Skeletal muscle tissue (tissue), 4 donors: Measurements from ENCODE around the gene CX3CL1. TPM values are rescaled to one million over a fixed set of nuclear protein-coding genes. Genes with fewer than 3 reads are reported as not detected.

Experiments used
- H3K27ac ChIP-seq: one replicate; pipeline ENCODE4 v1.7.0; 2013; ENCODE audit warnings: mild to moderate bottlenecking, low read depth, low read length, inconsistent platforms
- H3K27me3 ChIP-seq, 3 donors: one replicate each; pipeline ENCODE4 v1.7.0; 2013; ENCODE audit warnings: low read length in 3 of 3; ENCODE audit not compliant: control insufficient read depth in 3 of 3, insufficient read depth in 3 of 3
- H3K36me3 ChIP-seq, 3 donors: one replicate each; pipeline ENCODE4 v1.7.0; 2013; ENCODE audit warnings: low read length in 3 of 3; ENCODE audit not compliant: control insufficient read depth in 3 of 3, insufficient read depth in 3 of 3
- H3K4me1 ChIP-seq, 3 donors: one replicate each; pipeline ENCODE4 v1.7.0; 2013; ENCODE audit warnings: low read length in 3 of 3, mild to moderate bottlenecking in 3 of 3; ENCODE audit not compliant: control insufficient read depth in 3 of 3, insufficient read depth in 3 of 3
- H3K4me3 ChIP-seq, 3 donors: one replicate each; pipeline ENCODE4 v1.7.0; 2013; ENCODE audit warnings: low read length in 3 of 3
- H3K9ac ChIP-seq, 3 donors: one replicate each; pipeline ENCODE4 v1.7.0; 2013; ENCODE audit warnings: low read length in 3 of 3, mild to moderate bottlenecking in 3 of 3, moderate library complexity in 2 of 3, low read depth in 1 of 3
- H3K9me3 ChIP-seq, 3 donors: one replicate each; pipeline ENCODE4 v1.7.0; 2013; ENCODE audit warnings: low read length in 3 of 3; ENCODE audit not compliant: control insufficient read depth in 3 of 3
- total RNA-seq: library from RNA; depleted of rRNA; stranded (reverse); fragments of >200 nt; gene quantifications from one replicate; pipeline ENCODE4 v1.2.3, GENCODE V29; 2014
- donor health status: Osteomylitis.

CX3CL1 gene
- total RNA-seq, 1 donor from 2014 or later, result 0.52 TPM

DNA sequence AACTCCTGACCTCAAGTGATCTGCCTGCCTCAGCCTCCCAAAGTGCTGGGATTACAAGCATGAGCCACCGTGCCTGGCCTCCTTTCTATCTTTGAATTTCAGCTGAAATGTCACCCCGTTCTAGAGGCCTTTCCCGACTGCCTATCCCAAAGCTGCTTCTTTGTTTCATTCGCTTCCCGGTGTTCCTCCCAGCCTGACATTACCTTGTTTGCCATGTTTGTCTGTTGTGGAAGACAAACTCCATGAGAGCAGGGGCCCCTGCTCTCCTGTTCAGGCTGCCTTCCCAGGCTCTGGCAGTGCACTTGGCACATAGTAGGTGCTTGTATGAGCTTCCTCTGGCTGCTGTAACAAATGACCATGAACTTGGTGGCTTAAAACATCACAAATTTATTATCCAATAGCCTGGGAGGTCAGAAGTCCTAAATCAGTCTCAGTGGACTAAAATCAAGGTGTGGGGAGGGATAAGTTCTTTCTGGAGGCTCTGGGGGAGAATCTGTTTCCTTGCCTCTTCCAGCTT is 16.3 kb upstream of the CX3CL1 start:
- Histone ChIP-seq H3K36me3 (no peaks in the 10 kb centered on the region), H3K27me3 (peaks cover 0 to 2% (median 0%) of the 10 kb centered on the region in 3 donors), H3K9ac (no peak overlapping the region), H3K27ac (no peak overlapping the region), H3K9me3 (no peaks in the 10 kb centered on the region), H3K4me1 (no peaks in the 10 kb centered on the region), H3K4me3 (no peak overlapping the region)

DNA sequence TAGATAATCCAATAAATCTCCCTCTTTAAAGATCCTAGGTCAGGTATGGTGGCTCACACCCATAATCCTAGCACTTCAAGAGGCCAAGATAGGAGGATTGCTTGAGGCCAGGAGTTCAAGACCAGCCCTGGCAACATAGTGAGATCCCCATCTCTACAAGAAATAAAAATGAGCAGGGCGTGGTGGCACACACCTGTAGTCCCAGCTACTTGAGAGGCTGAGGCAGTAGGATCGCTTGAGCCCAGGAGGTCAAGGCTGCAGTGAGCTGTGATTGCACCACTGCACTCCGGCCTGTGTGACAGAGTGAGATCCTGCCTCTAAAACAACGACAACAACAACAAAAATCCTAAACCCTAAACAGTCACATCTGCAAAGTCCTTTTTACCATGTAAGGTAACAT is 15.7 kb upstream of the CX3CL1 start:
- H3K9ac ChIP-seq, result no peak overlapping the region
- no peak overlapping the region for H3K27ac ChIP-seq
- H3K4me1 ChIP-seq, result no peaks in the 10 kb centered on the region
- H3K9me3 ChIP-seq, result no peaks in the 10 kb centered on the region
- no peak overlapping the region for H3K4me3 ChIP-seq
- H3K36me3 ChIP-seq, result no peaks in the 10 kb centered on the region
- peaks cover 0 to 2% (median 0%) of the 10 kb centered on the region in 3 donors for H3K27me3 ChIP-seq

DNA sequence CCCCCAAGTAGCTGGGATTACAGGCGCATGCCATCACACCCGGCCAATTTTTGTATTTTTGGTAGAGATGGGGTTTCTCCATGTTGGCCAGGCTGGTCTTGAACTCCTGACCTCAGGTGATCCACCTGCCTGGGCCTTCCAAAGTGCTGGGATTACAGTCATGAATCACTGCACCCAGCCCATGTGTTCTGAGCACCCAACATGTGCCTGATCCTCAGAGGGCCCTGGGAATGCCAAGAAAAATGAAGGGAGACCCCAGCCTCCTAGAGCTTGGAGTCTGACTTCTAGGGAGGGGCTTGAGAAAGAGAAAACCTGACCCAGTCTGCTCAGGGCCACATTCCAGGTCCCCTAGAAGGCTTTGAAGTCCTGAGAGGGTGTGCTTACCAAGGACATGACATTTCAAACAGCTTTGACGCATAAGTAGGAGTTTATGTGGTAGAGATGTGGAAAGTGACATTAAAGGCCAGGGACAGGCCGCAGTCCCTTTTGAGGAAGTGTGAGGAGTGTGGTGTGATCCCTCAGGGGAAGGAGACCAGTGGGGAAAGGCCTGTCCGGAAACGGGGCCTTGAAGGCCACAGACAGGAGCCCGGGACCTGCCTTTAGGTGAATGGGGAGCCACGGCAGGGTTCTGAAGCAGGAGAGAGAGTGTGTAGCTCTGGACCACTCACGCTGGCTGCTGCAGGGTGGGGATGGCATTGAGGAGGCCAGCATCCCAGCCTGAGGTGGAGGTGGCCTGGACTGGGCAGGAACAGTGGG is 14.8 kb upstream of the CX3CL1 start:
- H3K9ac ChIP-seq, result no peak overlapping the region
- H3K4me3 ChIP-seq, result no peak overlapping the region
- H3K9me3 ChIP-seq, result no peaks in the 10 kb centered on the region
- H3K27ac ChIP-seq, result no peak overlapping the region
- peaks cover 0 to 2% (median 0%) of the 10 kb centered on the region in 3 donors for H3K27me3 ChIP-seq
- H3K36me3 ChIP-seq, result no peaks in the 10 kb centered on the region
- H3K4me1 ChIP-seq, result no peaks in the 10 kb centered on the region

DNA sequence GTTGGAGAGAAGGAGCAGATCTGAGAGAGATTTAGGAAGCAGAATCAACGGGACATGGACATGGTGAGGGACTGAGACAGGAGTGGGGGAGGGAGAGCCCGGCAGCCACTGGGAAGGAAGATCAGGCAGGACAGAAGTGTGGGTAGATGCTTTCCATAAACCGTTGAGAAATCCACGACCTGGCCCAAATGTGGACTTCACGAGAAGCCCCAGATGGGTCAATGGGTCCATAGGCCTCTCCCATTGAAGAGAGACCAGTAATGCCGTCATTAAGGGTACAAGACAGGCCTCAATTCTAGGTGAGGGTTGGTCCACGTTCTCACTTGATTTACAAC is 14.2 kb upstream of the CX3CL1 start:
- Histone ChIP-seq H3K9me3 (no peaks in the 10 kb centered on the region), H3K36me3 (no peaks in the 10 kb centered on the region)

DNA sequence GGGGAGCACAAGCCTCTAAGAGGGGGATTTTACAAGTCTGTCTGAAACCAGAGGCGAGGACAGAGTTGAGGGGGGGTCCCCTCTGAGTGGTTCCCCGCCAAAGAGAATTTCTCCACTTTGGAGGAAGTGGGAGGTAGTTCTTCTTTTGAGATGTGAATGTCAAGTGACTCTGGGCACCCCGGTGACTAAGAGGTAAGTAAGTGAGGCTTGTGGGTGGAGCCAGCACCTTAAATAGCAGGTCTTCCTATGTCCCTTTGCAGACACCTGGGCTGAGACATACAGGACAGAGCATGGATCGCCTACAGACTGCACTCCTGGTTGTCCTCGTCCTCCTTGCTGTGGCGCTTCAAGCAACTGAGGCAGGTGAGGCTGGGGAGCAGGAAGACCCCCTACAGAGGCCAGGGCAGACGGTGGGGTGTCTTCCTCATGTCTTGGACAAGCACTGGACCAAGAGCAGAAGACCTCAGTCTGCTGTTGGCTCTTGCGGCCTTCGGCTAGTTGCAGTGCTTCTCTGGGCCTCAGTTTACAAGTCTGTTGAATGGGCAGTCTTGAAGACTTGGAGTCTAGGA is 13.7 kb upstream of the CX3CL1 start, which contains the start of gene CCL22:
TSS of gene CCL22 (plus strand) at position 257 of the 569 bp plus-strand sequence. CDS start at position 291, 34 bp downstream.
- Histone ChIP-seq H3K27me3 (peaks cover 0 to 4% (median 0%) of the 10 kb centered on the region in 3 donors), H3K9ac (no peak within 1 kb of the TSS), H3K9me3 (no peaks in the 10 kb centered on the region)

More for the DNA sequence above, 14.2 kb upstream of the CX3CL1 start:
- no peaks in the 10 kb centered on the region for H3K4me1 ChIP-seq
- no peak overlapping the region for H3K27ac ChIP-seq
- peaks cover 0 to 2% (median 0%) of the 10 kb centered on the region in 3 donors for H3K27me3 ChIP-seq
- H3K4me3 ChIP-seq, result no peak overlapping the region
- no peak overlapping the region for H3K9ac ChIP-seq

DNA sequence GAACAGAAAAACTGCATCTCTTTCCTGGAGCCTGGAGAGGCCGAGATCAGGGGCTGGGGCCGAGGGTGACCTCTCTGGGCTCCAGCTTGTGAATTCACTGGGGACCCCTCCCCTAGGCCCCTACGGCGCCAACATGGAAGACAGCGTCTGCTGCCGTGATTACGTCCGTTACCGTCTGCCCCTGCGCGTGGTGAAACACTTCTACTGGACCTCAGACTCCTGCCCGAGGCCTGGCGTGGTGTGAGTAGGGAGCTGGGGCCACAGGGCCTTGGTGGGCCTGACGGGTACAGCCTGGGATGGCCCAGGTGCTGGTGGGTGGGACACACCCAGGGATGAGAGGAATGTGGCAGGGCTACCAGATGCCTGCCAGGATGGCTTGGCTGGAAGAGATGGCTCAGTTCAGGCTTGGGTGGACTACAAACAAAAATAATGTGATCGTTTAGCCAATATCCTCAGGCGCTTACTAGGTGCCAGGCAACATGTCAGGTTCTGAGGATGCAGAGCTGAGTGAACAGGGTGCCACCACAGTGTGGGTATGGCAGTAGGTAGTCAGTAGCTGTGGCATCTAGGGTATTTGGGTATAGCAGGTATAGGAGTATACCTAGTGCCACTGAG is 11.9 kb upstream of the CX3CL1 start:
- Histone ChIP-seq H3K4me1 (no peaks in the 10 kb centered on the region), H3K27ac (no peak overlapping the region), H3K4me3 (no peak overlapping the region), H3K27me3 (peaks cover 0 to 6% (median 0%) of the 10 kb centered on the region in 3 donors), H3K9me3 (no peaks in the 10 kb centered on the region), H3K9ac (no peak overlapping the region), H3K36me3 (no peaks in the 10 kb centered on the region)

More for the DNA sequence above, 13.7 kb upstream of the CX3CL1 start, which contains the start of gene CCL22:
- Histone ChIP-seq H3K27ac (no peak within 1 kb of the TSS), H3K4me3 (no peak within 1 kb of the TSS), H3K4me1 (no peaks in the 10 kb centered on the region), H3K36me3 (no peaks in the 10 kb centered on the region)

DNA sequence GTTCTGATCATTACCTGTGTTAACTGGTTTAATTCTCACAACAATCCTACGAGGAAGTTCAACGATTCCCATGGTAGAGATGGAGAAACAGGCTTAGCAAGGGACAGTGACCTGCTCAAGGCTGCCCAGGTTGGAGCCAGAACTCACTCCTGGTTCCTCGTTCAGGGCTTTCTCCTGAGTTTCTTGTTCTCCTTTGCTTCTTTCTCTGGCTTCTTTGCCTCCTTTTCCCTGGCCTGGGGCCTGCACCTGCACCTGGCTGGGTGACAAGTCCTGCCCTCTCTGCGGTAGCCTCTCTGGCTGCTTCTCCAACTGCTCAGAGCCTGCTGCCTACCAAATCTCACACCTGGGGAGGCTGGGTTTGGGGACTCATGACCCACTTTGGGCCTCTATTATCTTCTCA is 10.9 kb upstream of the CX3CL1 start:
- H3K27ac ChIP-seq, result no peak overlapping the region
- no peak overlapping the region for H3K4me3 ChIP-seq
- peaks cover 0 to 6% (median 2%) of the 10 kb centered on the region in 3 donors for H3K4me1 ChIP-seq
- no peaks in the 10 kb centered on the region for H3K9me3 ChIP-seq
- H3K36me3 ChIP-seq, result no peaks in the 10 kb centered on the region
- peaks cover 4 to 13% (median 7%) of the 10 kb centered on the region in 3 donors for H3K27me3 ChIP-seq
- no peak overlapping the region for H3K9ac ChIP-seq

DNA sequence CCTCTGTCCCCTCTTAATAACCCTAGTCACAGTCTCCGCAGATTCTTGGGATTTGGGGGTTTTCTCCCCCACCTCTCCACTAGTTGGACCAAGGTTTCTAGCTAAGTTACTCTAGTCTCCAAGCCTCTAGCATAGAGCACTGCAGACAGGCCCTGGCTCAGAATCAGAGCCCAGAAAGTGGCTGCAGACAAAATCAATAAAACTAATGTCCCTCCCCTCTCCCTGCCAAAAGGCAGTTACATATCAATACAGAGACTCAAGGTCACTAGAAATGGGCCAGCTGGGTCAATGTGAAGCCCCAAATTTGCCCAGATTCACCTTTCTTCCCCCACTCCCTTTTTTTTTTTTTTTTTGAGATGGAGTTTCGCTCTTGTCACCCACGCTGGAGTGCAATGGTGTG is 8.1 kb upstream of the CX3CL1 start:
- H3K36me3 ChIP-seq, result no peaks in the 10 kb centered on the region
- H3K4me1 ChIP-seq, result peaks cover 0 to 12% (median 4%) of the 10 kb centered on the region in 3 donors
- H3K4me3 ChIP-seq, result no peak overlapping the region
- no peak overlapping the region for H3K27ac ChIP-seq
- peaks cover 4 to 13% (median 10%) of the 10 kb centered on the region in 3 donors for H3K27me3 ChIP-seq
- H3K9me3 ChIP-seq, result no peaks in the 10 kb centered on the region
- H3K9ac ChIP-seq, result no peak overlapping the region

DNA sequence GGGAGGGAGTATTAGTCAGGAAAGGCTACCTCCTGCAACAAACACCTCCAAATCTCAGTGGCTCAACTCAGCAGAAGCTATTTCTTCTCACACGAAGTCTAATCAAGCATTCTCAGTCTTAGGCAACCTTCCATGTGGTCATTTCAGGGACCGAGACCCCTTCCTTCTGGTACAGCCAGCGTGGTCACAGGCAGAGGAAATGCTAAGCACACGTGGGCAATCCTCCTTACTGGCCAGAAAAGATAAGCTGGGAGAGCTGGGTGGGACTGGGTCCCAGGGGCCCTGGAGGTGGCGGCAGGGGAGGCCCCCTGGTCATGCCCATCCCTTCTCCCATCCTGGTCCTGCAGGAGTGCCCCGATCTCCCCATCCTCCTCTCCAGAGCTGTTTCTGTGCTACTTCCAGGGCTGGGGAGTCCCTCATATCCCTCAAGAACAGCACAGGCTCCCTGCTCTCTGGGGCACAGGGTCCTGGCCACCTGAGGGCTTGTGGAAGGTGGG is 5.7 kb upstream of the CX3CL1 start:
- Histone ChIP-seq H3K27me3 (peaks cover 4 to 11% (median 10%) of the 10 kb centered on the region in 3 donors), H3K27ac (no peak overlapping the region), H3K9me3 (no peaks in the 10 kb centered on the region), H3K4me1 (peaks cover 0 to 15% (median 4%) of the 10 kb centered on the region in 3 donors), H3K4me3 (no peak overlapping the region), H3K9ac (no peak overlapping the region), H3K36me3 (no peaks in the 10 kb centered on the region)
